ENCODE results near the gene NUP107. TPM values are rescaled to one million over a fixed set of nuclear protein-coding genes. Genes with fewer than 3 reads are reported as not detected.
A peak's percentile ranks its signal among the peaks of the same experiment; 100 is the strongest.

NUP107 gene
- total and polyA plus RNA-seq, 2 donors (not counting 1 experiment from before 2014, with no cell fraction given): 23.2 to 77.3 TPM

DNA sequence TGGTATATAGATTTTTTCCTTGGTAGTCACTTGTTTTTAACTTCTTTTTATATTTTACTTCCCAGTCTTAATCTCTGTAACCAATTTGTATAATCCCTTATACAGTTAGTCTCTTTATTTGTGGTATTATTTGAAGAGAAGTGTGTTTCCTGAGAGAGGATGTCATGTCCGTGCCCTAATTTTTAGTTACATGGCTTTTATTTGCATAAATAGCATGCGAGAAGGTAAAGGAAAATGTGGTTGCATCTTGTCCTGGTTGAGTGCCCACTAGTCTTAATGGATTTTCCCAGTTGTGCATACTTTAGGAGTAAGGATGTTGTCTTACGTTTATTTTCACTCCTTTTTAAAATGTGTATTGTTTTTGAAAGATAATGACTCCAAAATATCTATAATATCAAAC is 48.6 kb upstream of the NUP107 start:
- POLR2A ChIA-PET: interaction anchor here (0.7 kb wide), 1 partner anchor 175 kb away, joined by 9 read pairs; no protein-coding TSS in a partner anchor
- no peaks in the 10 kb centered on the region for H3K9me3 ChIP-seq (ENCODE audit: control extremely low read depth in 1 of 3, control insufficient read depth in 2 of 3, insufficient read depth in 1 of 3, low read length in 2 of 3)
- no peaks in the 10 kb centered on the region for H3K27me3 ChIP-seq (replicated peaks in 1 of 4; ENCODE audit: control extremely low read depth in 1 of 4, control insufficient read depth in 3 of 4, insufficient read depth in 4 of 4, low read length in 3 of 4)
- H3K27ac Mint-ChIP-seq: peak overlapping the region; percentile 17
- peak overlapping the region in 1 of 2 donors; percentile 70 for H3K27ac ChIP-seq (ENCODE audit: low read length in 2 of 2)
- H3K9ac ChIP-seq (ENCODE audit: low read length): peak overlapping the region; percentile 16
- H3K27me3 Mint-ChIP-seq: no peaks in the 10 kb centered on the region
- peaks cover 99% of the 10 kb centered on the region for H3K79me2 ChIP-seq (ENCODE audit: control insufficient read depth, insufficient read depth, low read length)
- H3K4me2 ChIP-seq (replicated peaks; ENCODE audit: low read depth, low read length, poor library complexity, severe bottlenecking): peak overlapping the region; percentile 51
- H2AFZ ChIP-seq (ENCODE audit: insufficient read depth, low read depth, low read length, poor library complexity, severe bottlenecking): no peak overlapping the region
- CTCF ChIA-PET: interaction anchor here (0.6 kb wide), 1 partner anchor 352 kb away, joined by 3 read pairs; no protein-coding TSS in a partner anchor
- no peaks in the 10 kb centered on the region for H3K9me3 Mint-ChIP-seq (ENCODE audit: insufficient read depth)
- H3K4me1 ChIP-seq (ENCODE audit: control insufficient read depth in 2 of 2, insufficient read depth in 2 of 2, low read length in 2 of 2): peaks cover 58 to 73% of the 10 kb centered on the region in 2 donors
- no CpG with 5 or more reads among the region's 3 CpGs for WGBS (ENCODE audit: insufficient coverage)
- peaks cover 81% of the 10 kb centered on the region for H4K20me1 ChIP-seq (ENCODE audit: control insufficient read depth, insufficient read depth, low read length, poor library complexity, severe bottlenecking)
- intact Hi-C loops (cut with micrococcal nuclease): no loop called here
- DNase-seq (no peak), ATAC-seq (ENCODE audit: low read depth) (no peak)
- peaks cover 86% of the 10 kb centered on the region for H3K4me1 Mint-ChIP-seq
- peaks cover 2 to 5% of the 10 kb centered on the region in 2 experiments for H3K36me3 ChIP-seq (replicated peaks in 1 of 2; ENCODE audit: control extremely low read depth in 1 of 2, control insufficient read depth in 1 of 2, extremely low read depth in 1 of 2, insufficient read depth in 2 of 2, low read length in 1 of 2)
- H3K4me3 ChIP-seq (ENCODE audit: control extremely low read depth in 1 of 5, extremely low read depth in 1 of 5, insufficient read depth in 1 of 5, low read depth in 2 of 5, low read length in 4 of 5): peak overlapping the region in 1 of 5 experiments; percentile 18
- H3K4me3 Mint-ChIP-seq: peak overlapping the region; percentile 24
- TF ChIP-seq, protein P1, sequence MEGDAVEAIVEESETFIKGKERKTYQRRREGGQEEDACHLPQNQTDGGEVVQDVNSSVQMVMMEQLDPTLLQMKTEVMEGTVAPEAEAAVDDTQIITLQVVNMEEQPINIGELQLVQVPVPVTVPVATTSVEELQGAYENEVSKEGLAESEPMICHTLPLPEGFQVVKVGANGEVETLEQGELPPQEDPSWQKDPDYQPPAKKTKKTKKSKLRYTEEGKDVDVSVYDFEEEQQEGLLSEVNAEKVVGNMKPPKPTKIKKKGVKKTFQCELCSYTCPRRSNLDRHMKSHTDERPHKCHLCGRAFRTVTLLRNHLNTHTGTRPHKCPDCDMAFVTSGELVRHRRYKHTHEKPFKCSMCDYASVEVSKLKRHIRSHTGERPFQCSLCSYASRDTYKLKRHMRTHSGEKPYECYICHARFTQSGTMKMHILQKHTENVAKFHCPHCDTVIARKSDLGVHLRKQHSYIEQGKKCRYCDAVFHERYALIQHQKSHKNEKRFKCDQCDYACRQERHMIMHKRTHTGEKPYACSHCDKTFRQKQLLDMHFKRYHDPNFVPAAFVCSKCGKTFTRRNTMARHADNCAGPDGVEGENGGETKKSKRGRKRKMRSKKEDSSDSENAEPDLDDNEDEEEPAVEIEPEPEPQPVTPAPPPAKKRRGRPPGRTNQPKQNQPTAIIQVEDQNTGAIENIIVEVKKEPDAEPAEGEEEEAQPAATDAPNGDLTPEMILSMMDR (IDR thresholded peaks at IDR 0.05): no peak
- no peak for TF ChIP-seq EZH2 (IDR thresholded peaks at IDR 0.05; ENCODE audit: borderline replicate concordance, insufficient read depth, low read depth, low read length, poor library complexity, severe bottlenecking)

DNA sequence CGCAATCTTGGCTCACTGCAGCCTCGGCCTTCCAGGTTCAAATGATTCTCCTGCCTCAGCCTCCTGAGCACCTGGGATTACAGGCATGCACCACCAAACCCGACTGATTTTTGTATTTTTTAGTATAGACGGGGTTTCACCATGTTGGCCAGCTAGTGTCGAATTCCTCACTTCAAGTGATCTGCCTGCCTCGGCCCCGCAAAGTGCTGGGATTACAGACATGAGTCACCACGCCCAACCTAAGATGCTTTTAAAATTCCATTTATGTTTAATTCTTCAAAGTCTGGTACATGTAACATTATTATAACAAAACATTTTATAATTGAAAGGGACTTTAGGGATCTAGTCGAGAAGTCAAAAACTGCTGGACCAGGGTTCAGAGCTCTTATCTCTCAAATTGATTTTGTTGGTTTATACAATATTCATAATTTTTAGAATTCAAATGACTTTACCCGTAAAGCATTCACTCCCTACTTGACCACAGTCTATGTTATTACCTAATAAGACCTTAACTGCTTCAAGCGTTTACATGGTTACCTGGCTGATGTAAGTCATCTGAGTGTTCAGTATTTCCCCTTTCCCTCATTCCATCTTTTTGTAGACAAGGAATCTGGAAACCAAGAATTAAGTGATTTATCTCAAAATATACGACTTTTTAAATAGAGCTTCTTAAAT is 47.9 kb upstream of the NUP107 start:
- peak overlapping the region in 1 of 2 donors; percentile 77 for H3K27ac ChIP-seq (ENCODE audit: low read length in 2 of 2)
- no peak overlapping the region for H3K4me3 ChIP-seq (ENCODE audit: control extremely low read depth in 1 of 5, extremely low read depth in 1 of 5, insufficient read depth in 1 of 5, low read depth in 2 of 5, low read length in 4 of 5)
- H3K9ac ChIP-seq (ENCODE audit: low read length): no peak overlapping the region
- 79% methylated on average over 5 of the region's 12 CpGs for WGBS (ENCODE audit: insufficient coverage)
- no peaks in the 10 kb centered on the region for H3K9me3 ChIP-seq (ENCODE audit: control extremely low read depth in 1 of 3, control insufficient read depth in 2 of 3, insufficient read depth in 1 of 3, low read length in 2 of 3)
- TF ChIP-seq, protein P1 (IDR thresholded peaks at IDR 0.05): no peak
- no peak for TF ChIP-seq EZH2 (IDR thresholded peaks at IDR 0.05; ENCODE audit: borderline replicate concordance, insufficient read depth, low read depth, low read length, poor library complexity, severe bottlenecking)
- peaks cover 74% of the 10 kb centered on the region for H4K20me1 ChIP-seq (ENCODE audit: control insufficient read depth, insufficient read depth, low read length, poor library complexity, severe bottlenecking)
- ChIA-PET POLR2A (interaction anchor here (0.7 kb wide), 1 partner anchor 176 kb away, joined by 9 read pairs; no protein-coding TSS in a partner anchor), CTCF (interaction anchor here (0.6 to 1.8 kb wide), 5 partner anchors 15 to 283 kb away, joined by 3 to 7 read pairs (median 3); no protein-coding TSS in a partner anchor)
- H3K79me2 ChIP-seq (ENCODE audit: control insufficient read depth, insufficient read depth, low read length): peaks cover 99% of the 10 kb centered on the region
- DNase-seq: no peak
- Mint-ChIP-seq H3K27ac (peak overlapping the region; percentile 46), H3K4me3 (peak overlapping the region; percentile 47), H3K4me1 (peaks cover 80% of the 10 kb centered on the region), H3K9me3 (ENCODE audit: insufficient read depth) (no peaks in the 10 kb centered on the region), H3K27me3 (no peaks in the 10 kb centered on the region)
- intact Hi-C loops (cut with micrococcal nuclease): no loop called here
- no peaks in the 10 kb centered on the region for H3K27me3 ChIP-seq (replicated peaks in 1 of 4; ENCODE audit: control extremely low read depth in 1 of 4, control insufficient read depth in 3 of 4, insufficient read depth in 4 of 4, low read length in 3 of 4)
- H3K36me3 ChIP-seq (replicated peaks in 1 of 2; ENCODE audit: control extremely low read depth in 1 of 2, control insufficient read depth in 1 of 2, extremely low read depth in 1 of 2, insufficient read depth in 2 of 2, low read length in 1 of 2): peaks cover 2 to 5% of the 10 kb centered on the region in 2 experiments
- H3K4me2 ChIP-seq (replicated peaks; ENCODE audit: low read depth, low read length, poor library complexity, severe bottlenecking): peak overlapping the region; percentile 5
- H2AFZ ChIP-seq (ENCODE audit: insufficient read depth, low read depth, low read length, poor library complexity, severe bottlenecking): no peak overlapping the region
- no peak for ATAC-seq (ENCODE audit: low read depth)
- H3K4me1 ChIP-seq (ENCODE audit: control insufficient read depth in 2 of 2, insufficient read depth in 2 of 2, low read length in 2 of 2): peaks cover 51 to 66% of the 10 kb centered on the region in 2 donors
